Natural killer cell (primary cell): ENCODE measurements around the gene VWF. TPM values are rescaled to one million over a fixed set of nuclear protein-coding genes. Genes with fewer than 3 reads are reported as not detected.

ENCODE experiments used
- ATAC-seq, 3 donors: fragments of 150-1000 bp in 2 of 3; fragments of 200-7000 bp in 1 of 3; cut with Tn5 transposase; 1 replicate in 1 of 3; 2 replicates in 2 of 3; pipeline ENCODE4 v1.10.0; 2021; ENCODE audit warnings: mild to moderate bottlenecking in 2 of 3, moderate library complexity in 2 of 3
- DNase-seq, 2 donors: peaks; one replicate each; pipeline versions ENCODE4 v3.0.0 to v3.0.0-alpha.2; 2013 to 2021; ENCODE audit warnings: mixed read lengths in 1 of 2
- H3K27ac ChIP-seq: one replicate; pipeline ENCODE4 v1.5.1; 2013; ENCODE audit warnings: mild to moderate bottlenecking, low read length
- H3K27me3 ChIP-seq: one replicate; pipeline ENCODE4 v1.6.1; 2013; ENCODE audit warnings: low read length; ENCODE audit not compliant: control insufficient read depth, insufficient read depth
- H3K36me3 ChIP-seq: one replicate; pipeline ENCODE4 v1.6.1; 2013; ENCODE audit warnings: low read length; ENCODE audit not compliant: control insufficient read depth, insufficient read depth
- H3K4me1 ChIP-seq: one replicate; pipeline ENCODE4 v1.6.1; 2013; ENCODE audit warnings: low read length; ENCODE audit not compliant: control insufficient read depth, insufficient read depth
- H3K4me3 ChIP-seq: one replicate; pipeline ENCODE4 v1.5.1; 2013; ENCODE audit warnings: low read length
- H3K9me3 ChIP-seq: one replicate; pipeline ENCODE4 v1.6.1; 2013; ENCODE audit warnings: low read length; ENCODE audit not compliant: control insufficient read depth, insufficient read depth
- H3K27ac Mint-ChIP-seq, 2 donors: one replicate each; pipeline ENCODE4 v1.8.0; 2022; ENCODE audit warnings: mild to moderate bottlenecking in 2 of 2, mixed read lengths in 2 of 2, moderate library complexity in 1 of 2
- H3K27me3 Mint-ChIP-seq, 2 donors: one replicate each; pipeline ENCODE4 v1.8.0; 2022; ENCODE audit warnings: low read depth in 2 of 2, mixed read lengths in 2 of 2
- H3K36me3 Mint-ChIP-seq: one replicate; pipeline ENCODE4 v1.8.0; 2022; ENCODE audit warnings: mixed read lengths
- H3K4me1 Mint-ChIP-seq, 2 donors: one replicate each; pipeline ENCODE4 v1.8.0; 2022; ENCODE audit warnings: mixed read lengths in 2 of 2
- H3K4me3 Mint-ChIP-seq: one replicate; pipeline ENCODE4 v1.8.0; 2022; ENCODE audit warnings: mild to moderate bottlenecking, moderate library complexity, mixed read lengths
- H3K9me3 Mint-ChIP-seq, 2 donors: one replicate each; pipeline ENCODE4 v1.8.0; 2022; ENCODE audit warnings: mixed read lengths in 2 of 2
- CTCF ChIP-seq: fragments of 200-600 bp; IDR thresholded peaks from one replicate; pipeline ENCODE4 v1.8.0; 2022; ENCODE audit warnings: antibody characterized with exemption
- WGBS: methylation state at CpG from one replicate; pipeline ENCODE4 v1.1.7; 2013; ENCODE audit warnings: missing lambda C conversion rate; ENCODE audit not compliant: insufficient coverage; 5-methylcytosine and 5-hydroxymethylcytosine counted together
- intact Hi-C: fragments of 100-400 bp; cut with micrococcal nuclease; formaldehyde crosslinking; loops from one replicate; pipeline ENCODE4 v1.14.2; 2022
- total RNA-seq, 4 donors: library from RNA; stranded (reverse); fragments of 120-200 nt in 1 of 4; gene quantifications; one replicate each; pipeline versions ENCODE4 v1.2.3 to v1.2.4, GENCODE V29; 2013 to 2022

The VWF gene
- total RNA-seq, 3 donors from 2014 or later (not counting 1 experiment from before 2014, with no cell fraction given) = 0.14 to 0.95 (median 0.71) TPM

DNA sequence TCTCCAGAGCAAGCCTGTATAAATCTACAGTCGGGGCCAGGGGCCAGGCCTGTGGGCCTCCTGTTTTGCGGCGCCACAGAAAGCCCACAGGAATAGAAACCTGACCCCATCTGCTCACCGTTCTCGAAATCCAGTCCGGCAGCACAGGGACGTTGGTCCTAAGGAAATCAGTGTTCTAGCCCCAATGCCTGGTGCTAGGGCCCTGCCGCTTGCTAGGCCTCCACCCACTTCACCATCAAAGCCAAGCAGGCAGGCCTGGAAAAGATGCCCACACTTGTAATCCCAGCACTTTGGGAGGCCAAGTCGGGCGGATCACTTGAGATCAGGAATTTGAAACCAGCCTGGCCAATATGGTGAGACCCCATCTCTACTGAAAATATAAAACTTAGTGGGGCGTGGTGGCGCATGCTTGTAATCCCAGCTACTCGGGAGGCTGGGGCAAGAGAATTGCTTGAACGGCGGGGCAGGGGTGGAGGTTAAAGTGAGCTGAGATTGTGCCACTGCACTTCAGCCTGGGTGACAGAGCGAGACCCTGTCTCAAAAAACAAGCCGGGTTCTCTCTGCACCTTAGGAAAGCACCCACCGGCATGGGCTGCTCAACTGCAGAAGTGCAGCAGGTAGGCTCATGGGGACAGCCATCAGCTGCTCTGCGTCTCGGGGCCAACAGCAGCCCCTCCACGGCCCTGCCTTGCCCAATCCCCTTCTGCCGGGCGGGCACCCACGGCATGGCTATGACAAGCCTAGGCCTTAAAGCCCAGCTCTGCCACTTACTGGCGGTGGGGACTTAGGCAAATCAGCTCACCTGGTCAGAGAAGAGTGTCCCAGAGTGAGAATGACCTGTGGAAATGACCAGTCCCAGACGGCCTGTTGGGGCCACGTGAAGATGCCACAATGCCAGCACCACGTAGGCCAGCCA, 47.4 kb downstream of the VWF start:
- H3K27me3 Mint-ChIP-seq = peaks cover 19 to 25% of the 10 kb centered on the region in 2 donors
- Histone ChIP-seq H3K36me3 (no peaks in the 10 kb centered on the region), H3K27me3 (peaks cover 7% of the 10 kb centered on the region), H3K9me3 (no peaks in the 10 kb centered on the region), H3K27ac (no peak overlapping the region), H3K4me3 (no peak overlapping the region), H3K4me1 (peaks cover 22% of the 10 kb centered on the region)
- ATAC-seq (no peak), DNase-seq (no peak)
- no peak overlapping the region for H3K4me3 Mint-ChIP-seq
- peaks cover 27 to 29% of the 10 kb centered on the region in 2 donors for H3K4me1 Mint-ChIP-seq
- no peak overlapping the region for H3K27ac Mint-ChIP-seq
- WGBS = 95% methylated on average over 28 of the region's 28 CpGs
- no peaks in the 10 kb centered on the region for H3K9me3 Mint-ChIP-seq
- intact Hi-C loops = loop anchor here (5.0 to 10.0 kb wide), 2 partner anchors 65 to 88 kb away; no protein-coding TSS in a partner anchor
- no peak for TF ChIP-seq CTCF
- H3K36me3 Mint-ChIP-seq = no peaks in the 10 kb centered on the region

DNA sequence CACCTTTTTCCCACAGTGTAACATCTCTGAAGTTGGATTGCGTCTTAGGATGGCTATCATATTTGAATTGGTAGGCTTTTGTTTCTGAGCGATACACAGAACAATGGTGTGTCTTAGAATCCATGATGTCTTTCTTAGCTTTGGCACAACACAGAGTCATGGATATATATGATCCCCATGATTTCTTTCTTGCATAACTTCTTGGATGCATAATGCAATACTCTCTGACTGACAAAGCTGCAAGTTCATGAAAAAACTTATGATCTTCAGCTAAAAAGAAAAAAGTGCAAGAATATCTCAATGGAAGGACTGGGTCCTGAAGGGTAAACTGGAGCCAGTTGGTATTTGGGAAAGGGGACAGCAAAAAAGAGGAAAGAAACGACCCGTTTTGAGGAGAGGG, 48.1 kb downstream of the VWF start:
- Mint-ChIP-seq H3K27me3 (peaks cover 23 to 31% of the 10 kb centered on the region in 2 donors), H3K4me1 (peaks cover 27 to 29% of the 10 kb centered on the region in 2 donors), H3K4me3 (peak overlapping the region; percentile 55), H3K27ac (no peak overlapping the region), H3K9me3 (no peaks in the 10 kb centered on the region), H3K36me3 (no peaks in the 10 kb centered on the region)
- Histone ChIP-seq H3K36me3 (no peaks in the 10 kb centered on the region), H3K27me3 (peaks cover 7% of the 10 kb centered on the region), H3K4me3 (no peak overlapping the region), H3K9me3 (no peaks in the 10 kb centered on the region), H3K4me1 (peaks cover 22% of the 10 kb centered on the region), H3K27ac (no peak overlapping the region)
- intact Hi-C loops = loop anchor here (5.0 to 10.0 kb wide), 2 partner anchors 66 to 88 kb away; no protein-coding TSS in a partner anchor
- ATAC-seq (no peak), DNase-seq (no peak)
- 95% methylated on average over 4 of the region's 4 CpGs for WGBS
- no peak for TF ChIP-seq CTCF

- H3K9me3 ChIP-seq = no peaks in the 10 kb centered on the region
- Mint-ChIP-seq H3K4me3 (peak overlapping the region; percentile 96), H3K9me3 (no peaks in the 10 kb centered on the region), H3K27me3 (peaks cover 34 to 44% of the 10 kb centered on the region in 2 donors), H3K4me1 (peaks cover 27 to 29% of the 10 kb centered on the region in 2 donors), H3K27ac (peak overlapping the region; percentile 71 to 73), H3K36me3 (no peaks in the 10 kb centered on the region)
- 1% methylated on average over 31 of the region's 31 CpGs for WGBS
- H3K27me3 ChIP-seq = peaks cover 7% of the 10 kb centered on the region
- TF ChIP-seq CTCF = no peak
- ATAC-seq = peak; percentile 65 to 76 (median 69)
- intact Hi-C loops = loop anchor here (5.0 to 10.0 kb wide), 2 partner anchors 67 to 90 kb away; no protein-coding TSS in a partner anchor
- H3K4me1 ChIP-seq = peaks cover 22% of the 10 kb centered on the region
- H3K27ac ChIP-seq = no peak overlapping the region
- H3K36me3 ChIP-seq = no peaks in the 10 kb centered on the region
- DNase-seq = peak; percentile 36 to 60
- peak overlapping the region; percentile 29 for H3K4me3 ChIP-seq
Observed at GRCh38 chr12:6074979-6075585, 49.4 kb downstream of the VWF start.
